HG03045 (cell line): ENCODE measurements around the gene DNAH3.
A peak's percentile ranks its signal among the peaks of the same experiment; 100 is the strongest.
"Not testable (repeated sequence)": the region's sequence is repeated elsewhere in the genome, so short reads cannot be mapped to it uniquely, and the experiment has no call there.

Experiments
- ATAC-seq: cut with Tn5 transposase; IDR thresholded peaks from one replicate; pipeline ENCODE4 v1.9.1; 2021; ENCODE audit warnings: mild to moderate bottlenecking, moderate library complexity; ENCODE audit not compliant: unreplicated experiment

Gene DNAH3

GRCh38 chr16:21169249-21169981 is 18.8 kb upstream of the DNAH3 start:
- ATAC-seq = no peak

- no peak for ATAC-seq
Measured at GRCh38 chr16:21167929-21168602, 17.4 kb upstream of the DNAH3 start.

- ATAC-seq = no peak
Measured at GRCh38 chr16:21167360-21167759, 16.7 kb upstream of the DNAH3 start.

GRCh38 chr16:21166561-21166961 is 15.9 kb upstream of the DNAH3 start:
- no peak for ATAC-seq

- ATAC-seq = no peak
Measured at GRCh38 chr16:21164521-21165168, 14.0 kb upstream of the DNAH3 start.

GRCh38 chr16:21163576-21163975 is 12.9 kb upstream of the DNAH3 start:
- no peak for ATAC-seq

- no peak for ATAC-seq
Measured at GRCh38 chr16:21162661-21163151, 12.1 kb upstream of the DNAH3 start.

GRCh38 chr16:21161211-21161610 is 10.6 kb upstream of the DNAH3 start:
- no peak for ATAC-seq

GRCh38 chr16:21160276-21160675 is 9.6 kb upstream of the DNAH3 start:
- no peak for ATAC-seq

GRCh38 chr16:21159281-21159951 is 8.8 kb upstream of the DNAH3 start:
- ATAC-seq = no peak

GRCh38 chr16:21158208-21159110 is 7.8 kb upstream of the DNAH3 start, which contains the start of gene LDAF1:
Gene LDAF1 (plus strand): TSS chr16:21158674. CDS start chr16:21161183, 2,509 bp downstream.
- peak; percentile 83 for ATAC-seq

GRCh38 chr16:21157632-21158031 is 7.0 kb upstream of the DNAH3 start:
- ATAC-seq = no peak

- ATAC-seq = no peak
Measured at GRCh38 chr16:21156767-21157467, 6.3 kb upstream of the DNAH3 start.

- not testable (repeated sequence) for ATAC-seq
Measured at GRCh38 chr16:21156011-21156410, 5.4 kb upstream of the DNAH3 start.

GRCh38 chr16:21153124-21153729 is 2.6 kb upstream of the DNAH3 start:
- not testable (repeated sequence) for ATAC-seq

GRCh38 chr16:21152160-21153030 is 1.7 kb upstream of the DNAH3 start:
- ATAC-seq = not testable (repeated sequence)

GRCh38 chr16:21145738-21146137 is 4.9 kb downstream of the DNAH3 start:
- ATAC-seq = no peak

GRCh38 chr16:21134053-21134452 is 16.6 kb downstream of the DNAH3 start:
- ATAC-seq = no peak
